ENCODE results near the gene RAP2C.

- no peak for TF ChIP-seq EZH2 (IDR thresholded peaks at IDR 0.05)
- TF ChIP-seq POLR2AphosphoS5 (IDR thresholded peaks at IDR 0.05; ENCODE audit: borderline replicate concordance, low read depth, low read length): no peak
Measured at GRCh38 chrX:132153166-132153565, 66.1 kb downstream of the RAP2C start.
